Esophagus squamous epithelium (tissue), 4 donors: ENCODE results near the gene REG3A.

Experiments
- POLR2A ChIP-seq, 4 donors: fragments of 450-650 bp; IDR thresholded peaks; one replicate each; pipeline ENCODE4 v1.6.1; 2017; ENCODE audit warnings: antibody characterized with exemption in 4 of 4, mild to moderate bottlenecking in 4 of 4, moderate library complexity in 3 of 4
- TF ChIP-seq, protein P1 (sequence below), 6 experiments: fragments of 450-650 bp in 4 of 6; fragments of 200-600 bp in 2 of 6; sonication (generic) in 2 of 6; IDR thresholded peaks; one replicate each; pipeline ENCODE4 v1.5.1; 2016 to 2019; ENCODE audit warnings: antibody characterized with exemption in 6 of 6, mild to moderate bottlenecking in 4 of 6, moderate library complexity in 4 of 6

- TF ChIP-seq, protein P1, sequence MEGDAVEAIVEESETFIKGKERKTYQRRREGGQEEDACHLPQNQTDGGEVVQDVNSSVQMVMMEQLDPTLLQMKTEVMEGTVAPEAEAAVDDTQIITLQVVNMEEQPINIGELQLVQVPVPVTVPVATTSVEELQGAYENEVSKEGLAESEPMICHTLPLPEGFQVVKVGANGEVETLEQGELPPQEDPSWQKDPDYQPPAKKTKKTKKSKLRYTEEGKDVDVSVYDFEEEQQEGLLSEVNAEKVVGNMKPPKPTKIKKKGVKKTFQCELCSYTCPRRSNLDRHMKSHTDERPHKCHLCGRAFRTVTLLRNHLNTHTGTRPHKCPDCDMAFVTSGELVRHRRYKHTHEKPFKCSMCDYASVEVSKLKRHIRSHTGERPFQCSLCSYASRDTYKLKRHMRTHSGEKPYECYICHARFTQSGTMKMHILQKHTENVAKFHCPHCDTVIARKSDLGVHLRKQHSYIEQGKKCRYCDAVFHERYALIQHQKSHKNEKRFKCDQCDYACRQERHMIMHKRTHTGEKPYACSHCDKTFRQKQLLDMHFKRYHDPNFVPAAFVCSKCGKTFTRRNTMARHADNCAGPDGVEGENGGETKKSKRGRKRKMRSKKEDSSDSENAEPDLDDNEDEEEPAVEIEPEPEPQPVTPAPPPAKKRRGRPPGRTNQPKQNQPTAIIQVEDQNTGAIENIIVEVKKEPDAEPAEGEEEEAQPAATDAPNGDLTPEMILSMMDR (IDR thresholded peaks at IDR 0.05), result no peak
- TF ChIP-seq POLR2A (IDR thresholded peaks at IDR 0.05), result no peak
Observed at GRCh38 chr2:79129804-79130203, 29.7 kb downstream of the REG3A start.
